Measurements from ENCODE around the gene OGDHL. TPM values are rescaled to one million over a fixed set of nuclear protein-coding genes. Genes with fewer than 3 reads are reported as not detected.

Gene OGDHL
- total RNA-seq, 1 donor from 2014 or later = 2.5 TPM

DNA sequence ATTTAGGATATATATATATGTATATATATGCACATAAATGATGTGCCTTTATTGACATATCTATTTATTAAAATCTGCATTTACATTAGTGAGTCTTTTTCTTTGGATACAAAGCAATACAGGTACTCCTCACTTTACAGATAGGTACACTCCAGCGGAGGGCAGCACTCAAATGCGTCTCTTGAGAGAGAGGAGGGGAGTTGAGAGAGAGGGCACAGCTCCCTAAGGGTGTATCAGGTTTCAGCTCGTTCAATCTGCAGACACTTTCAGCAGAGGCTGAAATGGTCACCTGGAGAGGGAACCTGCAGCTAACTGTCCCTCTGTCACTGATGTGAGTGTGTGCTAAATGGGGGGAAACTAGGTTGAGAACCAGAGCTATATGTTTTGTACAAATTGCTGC lies 61.1 kb downstream of the OGDHL start:
- no peak for DNase-seq
- Mint-ChIP-seq H3K36me3 (ENCODE audit: unreplicated experiment) (peaks cover 20% of the 10 kb centered on the region), H3K27ac (ENCODE audit: unreplicated experiment) (no peak overlapping the region)

DNA sequence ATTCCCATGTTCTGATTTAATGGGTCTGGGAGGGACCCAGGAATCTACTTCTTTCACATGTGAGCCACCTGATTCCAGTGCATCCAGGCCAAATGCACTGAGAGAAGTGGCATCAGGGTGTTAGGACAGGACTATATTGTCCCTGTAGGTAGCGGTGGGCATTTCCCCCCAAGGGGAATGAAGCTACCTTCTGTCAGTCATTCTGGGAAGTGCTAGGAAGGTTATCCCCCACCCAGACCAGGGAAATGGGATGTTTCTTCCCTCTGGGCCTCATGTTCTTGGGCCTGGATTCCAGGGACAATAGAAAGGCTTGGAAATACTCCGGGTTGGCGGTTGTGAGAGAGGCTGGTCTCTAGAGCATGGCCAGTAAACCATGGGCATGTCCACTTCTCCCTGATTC lies 61.9 kb downstream of the OGDHL start:
- Mint-ChIP-seq H3K4me3 (ENCODE audit: unreplicated experiment) (no peak overlapping the region), H3K36me3 (ENCODE audit: unreplicated experiment) (peaks cover 16% of the 10 kb centered on the region), H3K4me1 (ENCODE audit: low read depth, unreplicated experiment) (no peaks in the 10 kb centered on the region), H3K27me3 (ENCODE audit: unreplicated experiment) (peaks cover 6% of the 10 kb centered on the region), H3K9me3 (ENCODE audit: unreplicated experiment) (no peaks in the 10 kb centered on the region), H3K27ac (ENCODE audit: unreplicated experiment) (no peak overlapping the region)
- DNase-seq = no peak
- TF ChIP-seq, protein P1, sequence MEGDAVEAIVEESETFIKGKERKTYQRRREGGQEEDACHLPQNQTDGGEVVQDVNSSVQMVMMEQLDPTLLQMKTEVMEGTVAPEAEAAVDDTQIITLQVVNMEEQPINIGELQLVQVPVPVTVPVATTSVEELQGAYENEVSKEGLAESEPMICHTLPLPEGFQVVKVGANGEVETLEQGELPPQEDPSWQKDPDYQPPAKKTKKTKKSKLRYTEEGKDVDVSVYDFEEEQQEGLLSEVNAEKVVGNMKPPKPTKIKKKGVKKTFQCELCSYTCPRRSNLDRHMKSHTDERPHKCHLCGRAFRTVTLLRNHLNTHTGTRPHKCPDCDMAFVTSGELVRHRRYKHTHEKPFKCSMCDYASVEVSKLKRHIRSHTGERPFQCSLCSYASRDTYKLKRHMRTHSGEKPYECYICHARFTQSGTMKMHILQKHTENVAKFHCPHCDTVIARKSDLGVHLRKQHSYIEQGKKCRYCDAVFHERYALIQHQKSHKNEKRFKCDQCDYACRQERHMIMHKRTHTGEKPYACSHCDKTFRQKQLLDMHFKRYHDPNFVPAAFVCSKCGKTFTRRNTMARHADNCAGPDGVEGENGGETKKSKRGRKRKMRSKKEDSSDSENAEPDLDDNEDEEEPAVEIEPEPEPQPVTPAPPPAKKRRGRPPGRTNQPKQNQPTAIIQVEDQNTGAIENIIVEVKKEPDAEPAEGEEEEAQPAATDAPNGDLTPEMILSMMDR (IDR thresholded peaks at IDR 0.05; ENCODE audit: partially characterized antibody, unreplicated experiment) = no peak

More for the DNA sequence above, 61.1 kb downstream of the OGDHL start:
- TF ChIP-seq, protein P1 (IDR thresholded peaks at IDR 0.05; ENCODE audit: partially characterized antibody, unreplicated experiment) = no peak
- Mint-ChIP-seq H3K27me3 (ENCODE audit: unreplicated experiment) (peaks cover 6% of the 10 kb centered on the region), H3K4me1 (ENCODE audit: low read depth, unreplicated experiment) (no peaks in the 10 kb centered on the region), H3K9me3 (ENCODE audit: unreplicated experiment) (no peaks in the 10 kb centered on the region), H3K4me3 (ENCODE audit: unreplicated experiment) (no peak overlapping the region)

DNA sequence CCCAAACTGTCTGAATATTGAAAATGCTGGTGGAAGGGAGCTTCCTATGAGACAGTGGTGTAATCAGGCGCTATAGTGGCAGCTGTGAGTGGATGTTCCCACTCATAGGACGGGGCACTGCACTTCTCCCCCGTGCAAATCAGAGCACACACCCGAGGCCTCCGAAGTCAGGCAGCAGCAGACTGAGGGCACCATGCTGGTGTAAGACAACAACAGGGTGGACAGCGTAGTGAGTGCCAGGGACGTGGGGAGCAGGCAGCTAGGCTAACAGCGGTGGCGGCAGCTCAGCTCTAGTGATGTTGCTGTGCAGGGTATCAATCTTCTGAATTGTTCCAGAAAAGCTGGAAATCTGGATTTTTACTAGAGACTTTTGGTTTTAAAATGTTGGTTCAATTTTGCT lies 63.4 kb downstream of the OGDHL start:
- TF ChIP-seq, protein P1 (IDR thresholded peaks at IDR 0.05; ENCODE audit: partially characterized antibody, unreplicated experiment) = no peak
- Mint-ChIP-seq H3K27me3 (ENCODE audit: unreplicated experiment) (peaks cover 8% of the 10 kb centered on the region), H3K4me3 (ENCODE audit: unreplicated experiment) (no peak overlapping the region), H3K27ac (ENCODE audit: unreplicated experiment) (no peak overlapping the region), H3K9me3 (ENCODE audit: unreplicated experiment) (no peaks in the 10 kb centered on the region), H3K4me1 (ENCODE audit: low read depth, unreplicated experiment) (no peaks in the 10 kb centered on the region), H3K36me3 (ENCODE audit: unreplicated experiment) (peaks cover 7% of the 10 kb centered on the region)
- no peak for DNase-seq

DNA sequence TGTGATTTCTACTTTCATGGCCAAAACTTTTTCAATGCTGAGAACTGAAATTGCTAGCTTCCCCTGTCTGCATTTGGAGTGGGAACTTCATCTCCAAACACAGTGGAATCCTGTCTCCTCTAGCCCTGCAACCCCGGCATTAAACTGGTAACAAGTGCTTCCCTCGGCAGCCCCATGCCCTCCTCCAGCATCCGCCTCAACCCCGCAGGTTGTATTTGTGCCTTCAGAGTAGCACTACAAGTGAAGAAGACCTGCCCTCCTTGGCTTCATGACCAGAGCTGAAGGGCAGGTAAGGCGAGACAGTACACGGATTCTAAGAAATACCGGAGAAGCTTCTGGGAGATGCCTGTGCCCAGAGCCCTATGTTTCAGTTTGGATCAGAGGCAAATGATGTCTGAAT lies 65.8 kb downstream of the OGDHL start:
- TF ChIP-seq, protein P1 (IDR thresholded peaks at IDR 0.05; ENCODE audit: partially characterized antibody, unreplicated experiment) = no peak
- Mint-ChIP-seq H3K4me3 (ENCODE audit: unreplicated experiment) (no peak overlapping the region), H3K36me3 (ENCODE audit: unreplicated experiment) (peaks cover 19% of the 10 kb centered on the region), H3K27ac (ENCODE audit: unreplicated experiment) (no peak overlapping the region), H3K9me3 (ENCODE audit: unreplicated experiment) (peaks cover 2% of the 10 kb centered on the region), H3K4me1 (ENCODE audit: low read depth, unreplicated experiment) (no peaks in the 10 kb centered on the region), H3K27me3 (ENCODE audit: unreplicated experiment) (peaks cover 9% of the 10 kb centered on the region)
- DNase-seq = no peak

DNA sequence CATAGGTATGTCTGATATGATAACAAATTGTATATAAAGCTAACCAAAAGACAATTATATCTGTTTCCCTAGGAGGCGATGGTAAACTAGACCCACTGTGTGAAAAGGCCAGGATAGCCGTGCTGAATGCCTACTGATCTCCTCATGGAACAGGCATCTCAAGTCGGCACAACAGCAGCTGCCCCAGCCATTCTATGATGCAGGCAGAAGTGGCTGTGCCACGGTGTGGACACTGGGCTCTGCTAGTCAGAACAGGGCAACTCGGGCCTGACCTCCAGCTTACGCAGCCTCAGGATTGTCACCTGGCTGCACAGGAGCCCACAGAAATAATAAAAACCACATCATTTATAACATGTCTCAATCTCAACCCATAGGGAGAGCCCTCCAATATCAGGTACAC lies 67.7 kb downstream of the OGDHL start:
- TF ChIP-seq, protein P1 (IDR thresholded peaks at IDR 0.05; ENCODE audit: partially characterized antibody, unreplicated experiment) = no peak
- H3K27me3 Mint-ChIP-seq (ENCODE audit: unreplicated experiment) = peaks cover 9% of the 10 kb centered on the region

More for the DNA sequence above, 67.7 kb downstream of the OGDHL start:
- no peak overlapping the region for H3K27ac Mint-ChIP-seq (ENCODE audit: unreplicated experiment)
- H3K4me1 Mint-ChIP-seq (ENCODE audit: low read depth, unreplicated experiment) = no peaks in the 10 kb centered on the region
- peaks cover 19% of the 10 kb centered on the region for H3K36me3 Mint-ChIP-seq (ENCODE audit: unreplicated experiment)
- DNase-seq = no peak
- H3K4me3 Mint-ChIP-seq (ENCODE audit: unreplicated experiment) = no peak overlapping the region
- peaks cover 2% of the 10 kb centered on the region for H3K9me3 Mint-ChIP-seq (ENCODE audit: unreplicated experiment)

Measured in glutamatergic neuron (in vitro differentiated cells).